Measurements from ENCODE around the gene FAM83E.

FAM83E gene

DNA sequence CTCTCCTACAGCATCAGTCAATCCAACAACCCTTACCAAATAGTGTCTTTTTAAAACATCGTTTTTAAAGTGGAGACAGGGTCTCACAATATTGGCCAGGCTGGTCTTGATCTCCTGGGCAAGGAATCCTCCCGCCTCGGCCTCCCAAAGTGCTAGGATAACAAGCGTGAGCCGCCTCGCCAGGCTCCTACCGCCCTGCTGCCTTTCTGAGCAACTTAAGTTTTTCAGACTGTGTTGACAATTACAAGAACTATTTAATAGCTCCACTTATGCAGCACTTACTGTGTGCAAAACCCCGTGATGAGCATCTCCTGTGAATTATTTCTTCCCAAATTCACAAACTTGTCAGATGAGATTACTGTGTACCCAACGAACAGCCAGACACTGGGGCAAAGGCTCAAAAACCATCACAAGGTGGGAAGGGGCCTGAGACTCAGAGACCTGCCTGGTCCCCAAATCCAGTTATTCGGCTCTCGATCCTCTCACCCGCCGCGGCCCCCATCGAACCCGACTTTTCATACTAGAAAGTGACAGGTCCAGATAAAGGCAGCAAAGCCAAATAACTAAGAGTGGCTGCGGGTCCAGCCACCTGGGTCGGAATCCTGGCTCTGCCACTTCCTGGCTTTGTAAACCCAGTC, 3.5 kb upstream of the FAM83E start:
- H3K27ac ChIP-seq = peak overlapping the region; percentile 90
- TF ChIP-seq, protein P1, sequence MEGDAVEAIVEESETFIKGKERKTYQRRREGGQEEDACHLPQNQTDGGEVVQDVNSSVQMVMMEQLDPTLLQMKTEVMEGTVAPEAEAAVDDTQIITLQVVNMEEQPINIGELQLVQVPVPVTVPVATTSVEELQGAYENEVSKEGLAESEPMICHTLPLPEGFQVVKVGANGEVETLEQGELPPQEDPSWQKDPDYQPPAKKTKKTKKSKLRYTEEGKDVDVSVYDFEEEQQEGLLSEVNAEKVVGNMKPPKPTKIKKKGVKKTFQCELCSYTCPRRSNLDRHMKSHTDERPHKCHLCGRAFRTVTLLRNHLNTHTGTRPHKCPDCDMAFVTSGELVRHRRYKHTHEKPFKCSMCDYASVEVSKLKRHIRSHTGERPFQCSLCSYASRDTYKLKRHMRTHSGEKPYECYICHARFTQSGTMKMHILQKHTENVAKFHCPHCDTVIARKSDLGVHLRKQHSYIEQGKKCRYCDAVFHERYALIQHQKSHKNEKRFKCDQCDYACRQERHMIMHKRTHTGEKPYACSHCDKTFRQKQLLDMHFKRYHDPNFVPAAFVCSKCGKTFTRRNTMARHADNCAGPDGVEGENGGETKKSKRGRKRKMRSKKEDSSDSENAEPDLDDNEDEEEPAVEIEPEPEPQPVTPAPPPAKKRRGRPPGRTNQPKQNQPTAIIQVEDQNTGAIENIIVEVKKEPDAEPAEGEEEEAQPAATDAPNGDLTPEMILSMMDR (conservative IDR thresholded peaks at IDR 0.05) = no peak

DNA sequence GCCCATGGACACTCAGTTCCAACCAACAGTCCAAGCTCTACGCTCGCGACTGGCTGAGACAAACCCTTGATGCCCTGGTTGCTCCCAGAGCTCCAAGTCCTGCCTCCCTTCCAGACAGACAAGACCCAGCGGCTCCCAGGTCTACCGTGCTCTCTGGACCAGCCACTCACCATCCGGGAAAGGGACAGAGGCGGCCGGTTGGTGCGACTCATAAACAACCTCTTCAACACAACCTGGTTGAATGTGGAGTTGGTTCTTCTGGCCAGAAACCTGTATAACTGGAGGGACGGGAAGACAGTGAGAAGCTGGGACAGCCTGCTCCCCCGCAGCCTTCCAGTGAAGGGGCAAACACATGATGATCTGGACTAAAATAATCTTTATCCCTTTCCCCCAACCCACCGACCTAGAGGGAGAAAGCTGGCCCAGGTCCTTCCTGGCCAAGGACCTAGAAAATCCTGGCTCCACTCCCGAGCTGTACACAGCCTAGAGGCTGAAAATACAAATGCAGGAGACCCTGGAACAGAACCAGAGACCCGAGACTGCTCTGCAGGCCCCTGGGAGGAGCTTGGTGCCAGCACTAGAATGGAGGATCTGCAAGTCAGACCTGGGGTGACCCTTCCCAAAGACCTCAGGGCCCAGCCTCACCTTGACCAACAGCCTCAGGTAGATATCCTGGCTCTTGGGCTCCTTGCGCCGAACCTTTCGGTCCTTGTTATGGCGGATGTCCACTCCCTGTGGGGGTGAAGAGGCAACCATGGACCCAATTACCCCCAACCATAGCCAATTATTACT, 2.5 kb upstream of the FAM83E start:
- TF ChIP-seq, protein P1 (conservative IDR thresholded peaks at IDR 0.05) = peak; percentile 17
- H3K27ac ChIP-seq = peak overlapping the region; percentile 90

DNA sequence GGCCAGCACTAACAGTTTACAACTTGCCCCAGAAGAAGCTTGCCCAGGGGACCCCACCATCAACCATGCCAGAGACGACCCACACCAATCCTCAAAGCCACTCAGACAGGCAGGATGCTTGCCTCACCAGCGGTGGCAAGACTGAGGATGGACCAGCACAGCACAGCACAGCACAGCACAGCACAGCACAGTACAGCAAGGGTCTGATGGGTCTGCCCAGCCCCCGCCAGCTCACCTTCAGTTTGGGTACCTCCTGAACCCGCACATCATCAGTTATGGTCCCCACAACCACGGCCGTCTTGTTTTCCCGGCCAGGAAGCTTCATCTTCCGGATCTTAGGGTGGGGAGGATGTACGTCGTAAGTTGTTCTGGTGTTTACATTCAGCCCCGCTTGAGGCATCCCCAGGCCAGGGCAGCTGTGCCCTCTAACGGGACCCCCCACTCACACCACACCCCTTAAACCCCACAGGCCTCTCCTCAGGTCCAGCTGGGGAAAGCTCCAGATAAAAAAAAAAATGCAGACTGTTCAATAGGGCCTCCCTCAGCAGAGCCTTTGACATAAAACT, 1.7 kb upstream of the FAM83E start:
- TF ChIP-seq, protein P1 (conservative IDR thresholded peaks at IDR 0.05) = no peak
- H3K27ac ChIP-seq = peak overlapping the region; percentile 90

DNA sequence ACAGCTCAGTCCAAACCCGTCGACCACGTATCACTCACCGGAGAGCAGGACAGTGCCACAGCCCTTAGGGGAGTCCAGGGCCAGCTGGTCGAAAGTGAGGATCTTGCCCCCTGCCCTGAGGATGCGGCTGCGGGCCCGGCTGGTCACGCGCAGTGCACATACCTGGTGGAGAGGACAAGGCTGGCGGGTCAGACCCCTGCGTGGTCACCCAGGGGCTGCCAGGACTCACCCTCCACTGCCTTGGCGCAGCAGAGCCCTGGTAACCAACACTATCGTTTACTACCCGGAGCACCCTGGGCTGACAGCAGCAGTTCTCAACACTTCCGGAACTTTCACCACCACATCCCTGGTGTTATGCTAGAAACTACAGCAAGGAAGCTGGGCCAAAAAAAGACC, 1.2 kb upstream of the FAM83E start:
- TF ChIP-seq, protein P1 (conservative IDR thresholded peaks at IDR 0.05) = no peak

DNA sequence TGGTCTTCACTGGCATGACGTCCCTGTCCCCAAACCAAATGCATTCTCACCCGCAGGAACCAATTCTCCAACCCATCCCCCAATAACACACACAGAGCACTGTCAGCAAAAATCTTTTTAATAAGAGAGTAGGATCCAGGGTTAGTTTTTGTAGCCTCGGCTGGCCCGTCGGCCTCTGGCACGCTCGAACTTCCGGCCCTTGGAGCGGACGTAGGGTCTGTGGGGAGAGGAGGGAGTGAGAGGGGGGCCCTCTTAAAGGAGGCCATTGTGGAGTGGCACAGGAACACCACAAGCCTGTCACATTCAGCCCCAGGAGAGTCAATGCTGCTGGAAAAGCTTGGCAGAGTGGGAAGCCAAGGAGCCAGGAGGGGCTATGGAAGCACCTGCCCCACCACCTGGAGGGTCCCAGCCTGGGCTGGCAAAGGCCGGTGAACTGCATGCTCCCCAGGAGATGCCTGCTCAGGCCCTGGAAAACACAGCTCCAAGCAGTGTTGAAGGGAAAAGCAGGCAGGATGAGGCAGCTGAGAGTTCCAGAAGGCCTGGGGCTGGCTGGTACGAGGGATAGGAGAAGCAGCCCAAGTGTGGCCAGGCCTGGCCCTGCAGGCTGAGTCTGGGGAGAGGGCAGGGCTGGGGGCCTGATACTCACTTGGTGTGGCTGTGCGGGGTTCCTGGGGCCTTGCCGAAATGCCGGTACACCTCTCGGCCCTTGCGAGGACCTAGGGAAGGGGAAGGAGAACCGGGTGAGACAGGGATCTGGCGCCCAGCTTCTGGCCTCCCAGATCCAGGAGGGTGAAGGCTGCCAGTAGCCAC, 560 bp upstream of the FAM83E start:
- TF ChIP-seq, protein P1 (conservative IDR thresholded peaks at IDR 0.05) = no peak
- peak overlapping the region; percentile 90 for H3K27ac ChIP-seq

More for the DNA sequence above, 1.2 kb upstream of the FAM83E start:
- H3K27ac ChIP-seq = peak overlapping the region; percentile 90

DNA sequence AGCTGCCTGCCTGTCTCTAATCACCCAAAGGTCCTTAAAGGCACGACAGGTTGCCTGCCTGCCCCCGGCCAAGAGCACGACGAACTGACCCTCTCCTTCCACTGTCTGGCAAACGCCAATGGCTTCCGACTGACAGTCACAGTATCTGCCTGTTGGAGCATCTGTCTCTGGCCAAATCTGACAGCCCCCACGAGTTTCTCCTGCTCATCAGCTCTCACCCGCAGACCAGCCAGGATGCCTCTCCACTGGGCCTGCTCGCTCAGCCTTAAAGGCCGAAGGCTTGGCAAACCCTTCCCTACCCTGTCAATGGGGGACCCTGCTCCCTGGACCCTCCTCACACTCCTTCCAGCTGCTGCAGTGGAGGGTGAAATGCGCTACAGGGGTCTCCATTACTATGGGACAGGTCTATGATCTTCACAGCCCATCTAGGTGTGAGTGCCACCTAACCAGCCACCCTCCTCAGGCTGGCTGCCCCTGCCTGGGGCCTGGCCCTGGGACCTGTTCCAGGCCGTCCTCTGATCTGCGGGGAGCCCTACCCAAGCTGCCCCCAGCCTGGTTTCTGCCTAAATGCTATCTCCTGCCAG, 932 bp downstream of the FAM83E start:
- TF ChIP-seq, protein P1 (conservative IDR thresholded peaks at IDR 0.05) = no peak
- peak overlapping the region; percentile 90 for H3K27ac ChIP-seq
